ENCODE measurements around the gene HOXA11. TPM values are rescaled to one million over a fixed set of nuclear protein-coding genes. Genes with fewer than 3 reads are reported as not detected.
A peak's percentile ranks its signal among the peaks of the same experiment; 100 is the strongest.

Gene HOXA11
- total and polyA plus RNA-seq, 8 donors, result 5.2 TPM; not detected in 7

DNA sequence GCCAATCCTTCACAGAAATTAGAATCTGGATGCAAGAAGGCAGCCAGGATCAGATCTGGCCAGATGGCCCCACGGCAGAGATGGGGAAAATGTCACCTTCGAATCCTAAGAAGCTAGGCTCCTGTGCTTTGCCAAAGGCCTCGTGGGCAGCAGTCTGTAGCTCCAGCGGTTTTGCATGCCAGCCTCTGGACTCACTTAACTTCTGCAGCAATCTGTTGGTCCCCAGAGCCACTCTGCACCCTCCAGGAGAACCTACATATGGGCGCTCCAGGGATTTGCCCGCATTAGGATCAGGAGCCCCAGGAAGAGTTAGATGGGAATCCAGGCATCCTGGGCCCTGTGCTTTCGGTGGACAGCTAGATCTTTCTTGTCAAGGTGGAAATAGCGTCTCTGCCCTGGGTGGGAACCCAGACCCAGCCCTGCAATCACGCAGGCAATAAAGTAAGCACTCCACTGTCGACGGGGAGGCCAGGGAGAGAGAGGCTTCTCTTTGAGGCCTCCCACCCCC is 25.0 kb upstream of the HOXA11 start:
- H3K9me3 ChIP-seq, result peaks cover 0 to 7% (median 0%) of the 10 kb centered on the region in 4 donors
- no peak for DNase-seq
- WGBS, 5 donors, result 37 to 70% (median 41%) methylated on average over 8 to 11 of the region's 11 CpGs
- no peaks in the 10 kb centered on the region for H3K36me3 ChIP-seq
- H3K4me3 ChIP-seq, result peak overlapping the region in 2 of 4 donors; percentile 27 to 29
- H3K4me1 ChIP-seq, result peaks cover 18 to 36% (median 26%) of the 10 kb centered on the region in 4 donors
- intact Hi-C loops (cut with DNase I; ENCODE audit: low total_unique reads), result loop anchor here (10.0 kb wide), 3 partner anchors 365 to 805 kb away; no protein-coding TSS in a partner anchor
- H3K27ac ChIP-seq, result no peak overlapping the region
- TF ChIP-seq POLR2A (IDR thresholded peaks at IDR 0.05) (no peak), POLR2AphosphoS5 (IDR thresholded peaks at IDR 0.05) (no peak), EP300 (IDR thresholded peaks at IDR 0.05) (no peak)
- TF ChIP-seq, protein P1, sequence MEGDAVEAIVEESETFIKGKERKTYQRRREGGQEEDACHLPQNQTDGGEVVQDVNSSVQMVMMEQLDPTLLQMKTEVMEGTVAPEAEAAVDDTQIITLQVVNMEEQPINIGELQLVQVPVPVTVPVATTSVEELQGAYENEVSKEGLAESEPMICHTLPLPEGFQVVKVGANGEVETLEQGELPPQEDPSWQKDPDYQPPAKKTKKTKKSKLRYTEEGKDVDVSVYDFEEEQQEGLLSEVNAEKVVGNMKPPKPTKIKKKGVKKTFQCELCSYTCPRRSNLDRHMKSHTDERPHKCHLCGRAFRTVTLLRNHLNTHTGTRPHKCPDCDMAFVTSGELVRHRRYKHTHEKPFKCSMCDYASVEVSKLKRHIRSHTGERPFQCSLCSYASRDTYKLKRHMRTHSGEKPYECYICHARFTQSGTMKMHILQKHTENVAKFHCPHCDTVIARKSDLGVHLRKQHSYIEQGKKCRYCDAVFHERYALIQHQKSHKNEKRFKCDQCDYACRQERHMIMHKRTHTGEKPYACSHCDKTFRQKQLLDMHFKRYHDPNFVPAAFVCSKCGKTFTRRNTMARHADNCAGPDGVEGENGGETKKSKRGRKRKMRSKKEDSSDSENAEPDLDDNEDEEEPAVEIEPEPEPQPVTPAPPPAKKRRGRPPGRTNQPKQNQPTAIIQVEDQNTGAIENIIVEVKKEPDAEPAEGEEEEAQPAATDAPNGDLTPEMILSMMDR (IDR thresholded peaks at IDR 0.05), result no peak
- H3K27me3 ChIP-seq, result peaks cover 36 to 100% (median 93%) of the 10 kb centered on the region in 3 donors

DNA sequence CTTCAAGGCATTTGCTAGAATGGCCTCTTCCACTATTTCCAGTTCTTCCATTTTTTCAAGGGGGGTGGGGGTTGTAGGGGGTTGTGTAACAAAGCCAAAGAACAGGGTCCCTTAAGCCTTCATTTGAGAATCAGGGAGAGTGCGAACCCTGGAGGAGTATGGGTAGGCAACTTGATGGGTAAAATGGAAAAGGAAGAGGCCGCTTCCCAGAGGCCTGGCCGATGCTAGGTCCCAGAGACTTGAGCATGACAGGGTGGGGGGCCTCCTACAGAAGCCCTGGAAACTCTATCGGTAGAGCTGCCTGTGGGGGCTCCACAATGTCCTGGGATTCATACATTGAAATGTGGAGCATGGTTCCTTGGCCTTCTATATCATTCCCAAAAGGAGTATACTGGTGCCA is 24.0 kb upstream of the HOXA11 start:
- peaks cover 0 to 7% (median 0%) of the 10 kb centered on the region in 4 donors for H3K9me3 ChIP-seq
- TF ChIP-seq, protein P1 (IDR thresholded peaks at IDR 0.05), result no peak
- no peak for TF ChIP-seq EP300 (IDR thresholded peaks at IDR 0.05)
- no peak for TF ChIP-seq POLR2A (IDR thresholded peaks at IDR 0.05)
- no peak for TF ChIP-seq POLR2AphosphoS5 (IDR thresholded peaks at IDR 0.05)
- 65 to 87% (median 71%) methylated on average over 4 of the region's 4 CpGs for WGBS, 5 donors
- H3K36me3 ChIP-seq, result no peaks in the 10 kb centered on the region
- H3K4me1 ChIP-seq, result peaks cover 21 to 41% (median 32%) of the 10 kb centered on the region in 4 donors
- H3K4me3 ChIP-seq, result no peak overlapping the region
- H3K27ac ChIP-seq, result no peak overlapping the region
- intact Hi-C loops (cut with DNase I; ENCODE audit: low total_unique reads), result loop anchor here (10.0 kb wide), 3 partner anchors 366 to 806 kb away; no protein-coding TSS in a partner anchor
- no peak for DNase-seq
- H3K27me3 ChIP-seq, result peaks cover 40 to 100% (median 98%) of the 10 kb centered on the region in 3 donors

DNA sequence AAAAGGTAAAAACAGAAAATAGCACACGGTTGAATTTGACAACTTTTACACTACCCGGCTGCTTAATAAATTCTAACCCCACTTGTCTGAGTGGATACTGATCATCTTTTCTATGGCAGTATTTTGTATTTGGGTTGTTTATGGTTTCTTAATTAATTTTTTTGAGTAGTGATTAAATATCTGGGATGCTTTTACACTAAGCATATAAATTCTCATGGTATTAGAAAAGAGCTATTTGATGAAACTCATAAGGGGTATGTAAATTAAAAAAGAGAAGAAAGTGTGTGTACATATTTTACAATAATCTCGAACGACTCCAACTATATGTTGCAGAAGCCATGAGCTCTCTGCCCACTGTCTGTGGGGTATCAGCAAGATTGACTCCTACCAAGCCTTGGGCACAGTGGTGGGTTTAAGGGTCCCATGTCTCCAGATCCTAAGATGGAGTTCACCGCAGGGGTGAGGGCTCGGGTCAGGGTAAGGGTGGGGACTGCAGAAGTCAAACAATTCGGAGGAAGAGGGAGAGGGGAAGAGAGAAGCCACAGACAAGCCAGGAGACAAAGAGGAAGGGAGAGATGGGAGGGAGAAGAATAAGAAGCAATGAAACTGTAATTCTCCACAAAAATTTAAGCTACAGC is 22.4 kb upstream of the HOXA11 start:
- TF ChIP-seq POLR2A (IDR thresholded peaks at IDR 0.05) (no peak), EP300 (IDR thresholded peaks at IDR 0.05) (no peak), POLR2AphosphoS5 (IDR thresholded peaks at IDR 0.05) (no peak)
- TF ChIP-seq, protein P1 (IDR thresholded peaks at IDR 0.05), result no peak
- no peak overlapping the region for H3K27ac ChIP-seq
- 27 to 41% (median 33%) methylated on average over 7 of the region's 7 CpGs for WGBS, 5 donors
- peaks cover 36 to 100% (median 97%) of the 10 kb centered on the region in 3 donors for H3K27me3 ChIP-seq
- no peak overlapping the region for H3K4me3 ChIP-seq
- H3K9me3 ChIP-seq, result peaks cover 0 to 7% (median 0%) of the 10 kb centered on the region in 4 donors
- H3K36me3 ChIP-seq, result no peaks in the 10 kb centered on the region
- intact Hi-C loops (cut with DNase I; ENCODE audit: low total_unique reads), result loop anchor here (10.0 kb wide), 3 partner anchors 367 to 807 kb away; no protein-coding TSS in a partner anchor
- peaks cover 14 to 27% (median 21%) of the 10 kb centered on the region in 4 donors for H3K4me1 ChIP-seq
- DNase-seq, result no peak

DNA sequence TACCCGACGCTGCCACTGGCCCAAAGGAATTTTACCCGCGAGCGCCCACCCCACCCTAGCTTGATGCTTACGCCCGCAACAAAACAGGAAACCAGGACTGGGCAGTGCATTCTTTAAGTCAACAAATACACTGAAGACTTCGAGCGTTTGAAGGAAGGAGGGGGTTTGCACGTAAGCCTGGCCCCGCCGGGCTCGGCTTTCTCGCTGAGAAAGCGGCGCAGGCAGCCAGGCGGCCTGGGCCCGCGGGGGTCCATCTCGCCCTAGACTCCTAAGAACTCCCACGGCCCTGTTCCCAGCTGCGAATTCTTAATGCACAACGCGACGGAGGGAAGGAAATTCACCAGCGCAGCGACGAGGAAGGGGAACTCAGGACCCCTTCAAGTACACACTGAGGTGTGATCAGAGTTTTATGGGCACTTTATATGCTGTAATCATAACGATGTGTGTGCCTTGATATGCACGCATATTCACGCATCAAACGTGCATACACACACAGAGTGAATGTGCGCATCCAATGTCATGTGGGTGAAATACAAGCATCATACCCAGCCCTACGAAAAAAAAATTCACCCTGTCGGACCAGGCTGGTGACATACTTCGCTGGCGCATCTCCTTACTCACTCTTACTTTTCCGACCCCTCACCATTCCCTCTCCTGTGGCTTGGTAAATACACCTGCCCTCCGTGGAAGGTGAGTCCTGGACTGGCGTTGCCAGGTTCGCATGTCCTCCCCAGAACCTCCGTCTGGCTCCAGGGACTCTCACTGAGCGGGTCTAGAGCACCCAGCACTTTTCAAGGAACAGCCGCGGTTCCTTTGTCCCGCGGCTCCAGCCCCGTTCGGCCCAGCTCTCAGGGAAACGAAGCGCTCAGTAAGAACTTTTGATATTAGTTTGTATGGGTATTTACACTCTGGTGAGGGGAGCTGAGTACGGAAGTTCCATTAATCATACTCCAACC is 20.6 kb upstream of the HOXA11 start:
- TF ChIP-seq EP300 (IDR thresholded peaks at IDR 0.05), result no peak
- TF ChIP-seq POLR2A (IDR thresholded peaks at IDR 0.05), result no peak
- no peak for TF ChIP-seq POLR2AphosphoS5 (IDR thresholded peaks at IDR 0.05)
- Histone ChIP-seq H3K27ac (no peak overlapping the region), H3K9me3 (peaks cover 0 to 7% (median 0%) of the 10 kb centered on the region in 4 donors), H3K27me3 (peaks cover 43 to 100% (median 97%) of the 10 kb centered on the region in 3 donors), H3K4me3 (peak overlapping the region in 1 of 4 donors; percentile 22), H3K36me3 (no peaks in the 10 kb centered on the region), H3K4me1 (peaks cover 24 to 40% (median 34%) of the 10 kb centered on the region in 4 donors)
- no peak for DNase-seq
- intact Hi-C loops (cut with DNase I; ENCODE audit: low total_unique reads), result loop anchor here (10.0 kb wide), 3 partner anchors 369 to 809 kb away; no protein-coding TSS in a partner anchor
- 7 to 14% (median 12%) methylated on average over 48 to 52 of the region's 52 CpGs for WGBS, 5 donors
